Endothelial cell of umbilical vein (primary cell): ENCODE results near the gene ZNF688. TPM values are rescaled to one million over a fixed set of nuclear protein-coding genes. Genes with fewer than 3 reads are reported as not detected.

Experiments
- BruUV-seq: library from RNA; stranded (reverse); fragments of 400-500 nt; replicated peaks from 2 replicates; lab custom pipeline; 2021; lab: Mats Ljungman, UMichigan
- CTCF ChIA-PET: fragments of 300-600, 350-600 bp; sonication (Branson Sonifier 250); formaldehyde crosslinking; loops from one replicate; lab custom pipeline; 2021; ENCODE audit warnings: antibody characterized with exemption, inconsistent platforms; lab: Charles Lee
- POLR2A ChIA-PET: fragments of 300-600, 350-600 bp; sonication (Branson Sonifier 250); formaldehyde crosslinking; loops from one replicate; lab custom pipeline; 2021; ENCODE audit warnings: antibody characterized with exemption, inconsistent platforms; lab: Charles Lee
- DNase-seq: peaks from one replicate; pipeline ENCODE4 v3.0.0-alpha.2; 2011; ENCODE audit warnings: low read depth, low spot score
- FAIRE-seq: peaks from 2 replicates; lab custom pipeline; 2011; peaks lifted over from hg19 to GRCh38; lab: Jason Lieb, UNC
- H2AFZ ChIP-seq: 2 replicates; pipeline ENCODE4 v1.6.0; 2012; ENCODE audit warnings: low read depth, low read length, control low read depth, inconsistent platforms
- H3K27ac ChIP-seq: 2 replicates; pipeline ENCODE4 v1.5.1; 2011; ENCODE audit warnings: low read depth, mild to moderate bottlenecking, control low read depth, low read length, moderate library complexity; ENCODE audit not compliant: insufficient read depth
- H3K27me3 ChIP-seq, 2 experiments: 2 replicates each; pipeline versions ENCODE4 v1.6.0 to v1.6.1; 2011; ENCODE audit warnings: low read length in 2 of 2, mixed read lengths in 1 of 2; ENCODE audit not compliant: control insufficient read depth in 2 of 2, insufficient read depth in 2 of 2
- H3K36me3 ChIP-seq, 2 experiments: 2 replicates in 1 of 2; 3 replicates in 1 of 2; pipeline ENCODE4 v1.5.1; 2011; ENCODE audit warnings: low read length in 2 of 2, mild to moderate bottlenecking in 1 of 2, moderate library complexity in 1 of 2; ENCODE audit not compliant: control insufficient read depth in 2 of 2, insufficient read depth in 2 of 2; ENCODE audit errors: extremely low read depth in 1 of 2
- H3K4me1 ChIP-seq: 3 replicates; pipeline ENCODE4 v1.5.1; 2011; ENCODE audit warnings: mild to moderate bottlenecking, low read length; ENCODE audit not compliant: control insufficient read depth, insufficient read depth; ENCODE audit errors: extremely low read depth
- H3K4me2 ChIP-seq: 2 replicates; pipeline ENCODE4 v1.6.1; 2011; ENCODE audit warnings: low read length, control low read depth, mixed read lengths; ENCODE audit not compliant: insufficient read depth
- H3K4me3 ChIP-seq, 3 experiments: fragments of 200-600 bp in 1 of 3; sonication (generic), shearing (Covaris generic) in 1 of 3; replicated peaks in 1 of 3; 2 replicates each; pipeline ENCODE4 v1.5.1; 2011 to 2016; ENCODE audit warnings: control low read depth in 3 of 3, low read length in 3 of 3, mild to moderate bottlenecking in 2 of 3, inconsistent platforms in 1 of 3, low read depth in 1 of 3, moderate library complexity in 1 of 3; ENCODE audit not compliant: insufficient read depth in 1 of 3
- H3K79me2 ChIP-seq: 2 replicates; pipeline ENCODE4 v1.6.0; 2012; ENCODE audit warnings: low read length, inconsistent platforms; ENCODE audit not compliant: control insufficient read depth, insufficient read depth
- H3K9ac ChIP-seq: replicated peaks from 2 replicates; pipeline ENCODE3; 2011; ENCODE audit warnings: low read length, control low read depth; ENCODE audit not compliant: insufficient read depth; ENCODE audit errors: extremely low read depth
- H3K9me1 ChIP-seq: replicated peaks from 3 replicates; pipeline ENCODE4 v1.6.0; 2011; ENCODE audit warnings: mild to moderate bottlenecking, low read length; ENCODE audit not compliant: control insufficient read depth, insufficient read depth; ENCODE audit errors: extremely low read depth
- H3K9me3 ChIP-seq: replicated peaks from 2 replicates; pipeline ENCODE4 v1.5.1; 2012; ENCODE audit warnings: low read length, inconsistent platforms; ENCODE audit not compliant: control insufficient read depth, insufficient read depth
- H4K20me1 ChIP-seq: replicated peaks from 2 replicates; pipeline ENCODE3; 2011; ENCODE audit warnings: mild to moderate bottlenecking, low read length; ENCODE audit not compliant: control insufficient read depth, insufficient read depth; ENCODE audit errors: extremely low read depth
- EZH2 ChIP-seq: IDR thresholded peaks from 2 replicates; pipeline ENCODE4 v1.6.1; 2012; ENCODE audit warnings: borderline replicate concordance, low read depth, mild to moderate bottlenecking, moderate library complexity, low read length, inconsistent platforms; ENCODE audit not compliant: severe bottlenecking
- FOS ChIP-seq: IDR thresholded peaks from 2 replicates; pipeline ENCODE4 v1.6.1; 2011; ENCODE audit warnings: mild to moderate bottlenecking, low read length, moderate library complexity, borderline replicate concordance; ENCODE audit not compliant: insufficient read depth
- GATA2 ChIP-seq: IDR thresholded peaks from 2 replicates; pipeline ENCODE4 v1.7.0; 2011; ENCODE audit warnings: low read depth, mild to moderate bottlenecking, moderate library complexity, mixed read lengths, low read length; ENCODE audit not compliant: insufficient read length, insufficient read depth
- JUN ChIP-seq: IDR thresholded peaks from 2 replicates; pipeline ENCODE4 v1.6.1; 2011; ENCODE audit warnings: borderline replicate concordance, low read depth; ENCODE audit not compliant: insufficient read length, insufficient read depth
- POLR2A ChIP-seq: IDR thresholded peaks from 2 replicates; pipeline ENCODE4 v1.6.1; 2012; ENCODE audit warnings: low read depth, mild to moderate bottlenecking, control low read depth, low read length
- POLR2AphosphoS5 ChIP-seq: IDR thresholded peaks from 2 replicates; pipeline ENCODE4 v1.6.1; 2012; ENCODE audit warnings: low read depth, mild to moderate bottlenecking, control low read depth, low read length, moderate library complexity; ENCODE audit not compliant: insufficient read depth
- dilution Hi-C: fragments of 300-500 bp; cut with MboI; formaldehyde crosslinking; loops from one replicate; pipeline ENCODE4 v1.15.0; 2019; ENCODE audit warnings: low sequenced_read_pairs; ENCODE audit not compliant: extremely low pct_ligation_motif_present
- intact Hi-C: fragments of 100-400 bp; cut with micrococcal nuclease; formaldehyde crosslinking; loops from one replicate; pipeline ENCODE4 v1.10.0; 2022
- polyA plus RNA-seq, 4 experiments: library from polyadenylated mRNA; depleted of rRNA in 3 of 4; stranded (reverse) in 3 of 4; unstranded in 1 of 4; fragments of >200 nt; gene quantifications; 2 replicates each; pipeline versions ENCODE4 v1.2.1 to v1.2.3, GENCODE V29; 2011 to 2012; ENCODE audit warnings: missing spikeins in 1 of 4
- total RNA-seq: library from RNA; stranded (reverse); gene quantifications from 2 replicates; pipeline ENCODE4 v1.2.3, GENCODE V29; 2021

Gene ZNF688
- total and polyA plus RNA-seq, 2 donors (not counting 3 experiments of a cell fraction or from before 2014, with no cell fraction given) = 5.4 to 10.9 TPM

GRCh38 chr16:30609926-30610839, 38.7 kb upstream of the ZNF688 start, which contains the start of gene ZNF689:
TSS of gene ZNF689 (minus strand) at chr16:30610389. CDS start at chr16:30610041, 348 bp downstream.
- DNase-seq = peak; percentile 98
- Histone ChIP-seq H2AFZ (peak within 1 kb of the TSS; percentile 80), H3K4me2 (peak within 1 kb of the TSS; percentile 66), H3K27ac (peak within 1 kb of the TSS; percentile 79), H3K9me1 (no peaks in the 10 kb centered on the region), H3K4me1 (peaks cover 4% of the 10 kb centered on the region), H3K27me3 (no peaks in the 10 kb centered on the region), H3K9me3 (no peaks in the 10 kb centered on the region), H3K9ac (peak within 1 kb of the TSS; percentile 95), H4K20me1 (no peaks in the 10 kb centered on the region), H3K4me3 (peak within 1 kb of the TSS; percentile 29 to 77 (median 70)), H3K79me2 (peaks cover 2% of the 10 kb centered on the region), H3K36me3 (peaks cover 0 to 5% of the 10 kb centered on the region in 2 experiments)
- intact Hi-C loops = loop anchor here (1.0 to 2.0 kb wide), 3 partner anchors 25 to 165 kb away; partner anchors contain the start of genes SEPHS2, ZNF688 and ZNF785
- TF ChIP-seq EZH2 = no peak
- TF ChIP-seq POLR2AphosphoS5 = peak; percentile 38
- TF ChIP-seq POLR2A = peak; percentile 74
- no peak for TF ChIP-seq JUN
- TF ChIP-seq FOS = no peak
- TF ChIP-seq GATA2 = no peak
- ChIA-PET POLR2A (interaction anchor here (1.0 to 1.6 kb wide), 2 partner anchors 12 to 64 kb away, joined by 3 to 5 read pairs; no protein-coding TSS in a partner anchor), CTCF (interaction anchor here (0.7 to 4.4 kb wide), 12 partner anchors 8 to 192 kb away, joined by 3 to 47 read pairs (median 4); partner anchors contain the start of gene ZNF764)
- dilution Hi-C loops = no loop called here
- TSS peak; percentile 66 for BruUV-seq
- peak; percentile 99 for FAIRE-seq
